ENCODE data around the gene DTL. TPM values are rescaled to one million over a fixed set of nuclear protein-coding genes. Genes with fewer than 3 reads are reported as not detected.
A peak's percentile ranks its signal among the peaks of the same experiment; 100 is the strongest.
"Not testable (repeated sequence)": the region's sequence is repeated elsewhere in the genome, so short reads cannot be mapped to it uniquely, and the experiment has no call there.

DTL gene
- total and polyA plus RNA-seq, 7 donors, result 0.36 to 4.4 (median 0.60) TPM; not detected in 2

- H3K36me3 ChIP-seq, result peaks cover 0 to 23% (median 0%) of the 10 kb centered on the region in 4 donors
- TF ChIP-seq EP300 (IDR thresholded peaks at IDR 0.05), result no peak
- no peak overlapping the region for H3K27ac ChIP-seq
- intact Hi-C loops (cut with DNase I), result no loop called here
- H3K4me3 ChIP-seq, result no peak overlapping the region
- H3K9me3 ChIP-seq, result no peaks in the 10 kb centered on the region
- no peaks in the 10 kb centered on the region for H3K4me1 ChIP-seq
- WGBS, 2 donors, result 87 to 100% methylated on average over 1 of the region's 1 CpG
- H3K27me3 ChIP-seq, result no peaks in the 10 kb centered on the region
- DNase-seq, result no peak
Observed at GRCh38 chr1:212009561-212009960, 26.0 kb upstream of the DTL start.

- Histone ChIP-seq H3K4me1 (no peaks in the 10 kb centered on the region), H3K36me3 (peaks cover 0 to 26% (median 0%) of the 10 kb centered on the region in 4 donors), H3K27me3 (no peaks in the 10 kb centered on the region), H3K4me3 (no peak overlapping the region), H3K9me3 (no peaks in the 10 kb centered on the region), H3K27ac (no peak overlapping the region)
- WGBS, 2 donors, result 73 to 84% methylated on average over 3 of the region's 3 CpGs
- no peak for DNase-seq
- intact Hi-C loops (cut with DNase I), result no loop called here
- TF ChIP-seq EP300 (IDR thresholded peaks at IDR 0.05), result no peak
Observed at GRCh38 chr1:212010004-212010403, 25.5 kb upstream of the DTL start.

GRCh38 chr1:212012034-212012740 lies 23.4 kb upstream of the DTL start:
- Histone ChIP-seq H3K9me3 (no peaks in the 10 kb centered on the region), H3K27ac (no peak overlapping the region), H3K27me3 (no peaks in the 10 kb centered on the region), H3K36me3 (peaks cover 0 to 23% (median 0%) of the 10 kb centered on the region in 4 donors), H3K4me1 (no peaks in the 10 kb centered on the region), H3K4me3 (no peak overlapping the region)
- 54 to 65% methylated on average over 7 of the region's 7 CpGs for WGBS, 2 donors
- TF ChIP-seq POLR2AphosphoS5 (IDR thresholded peaks at IDR 0.05) (no peak), EP300 (IDR thresholded peaks at IDR 0.05) (no peak), POLR2A (IDR thresholded peaks at IDR 0.05) (no peak), CTCF (IDR thresholded peaks at IDR 0.05) (peak; percentile 59 to 93 (median 82))
- peak; percentile 71 for DNase-seq
- intact Hi-C loops (cut with DNase I), result no loop called here

- WGBS, 2 donors, result 89 to 93% methylated on average over 2 of the region's 2 CpGs
- Histone ChIP-seq H3K36me3 (peaks cover 0 to 16% (median 0%) of the 10 kb centered on the region in 4 donors), H3K27ac (no peak overlapping the region), H3K27me3 (no peaks in the 10 kb centered on the region), H3K4me1 (no peaks in the 10 kb centered on the region), H3K9me3 (no peaks in the 10 kb centered on the region), H3K4me3 (no peak overlapping the region)
- no peak for DNase-seq
- intact Hi-C loops (cut with DNase I), result no loop called here
- TF ChIP-seq POLR2AphosphoS5 (IDR thresholded peaks at IDR 0.05) (no peak), EP300 (IDR thresholded peaks at IDR 0.05) (no peak), POLR2A (IDR thresholded peaks at IDR 0.05) (no peak), CTCF (IDR thresholded peaks at IDR 0.05) (no peak)
Observed at GRCh38 chr1:212013672-212014071, 21.9 kb upstream of the DTL start.

- no peak for DNase-seq
- Histone ChIP-seq H3K36me3 (peaks cover 0 to 10% (median 0%) of the 10 kb centered on the region in 4 donors), H3K4me1 (no peaks in the 10 kb centered on the region), H3K27ac (no peak overlapping the region), H3K4me3 (no peak overlapping the region), H3K27me3 (no peaks in the 10 kb centered on the region), H3K9me3 (no peaks in the 10 kb centered on the region)
- no peak for TF ChIP-seq POLR2A (IDR thresholded peaks at IDR 0.05)
- WGBS, 2 donors, result 93 to 94% methylated on average over 2 of the region's 2 CpGs
- intact Hi-C loops (cut with DNase I), result no loop called here
Observed at GRCh38 chr1:212020975-212021374, 14.6 kb upstream of the DTL start.

- Histone ChIP-seq H3K4me1 (no peaks in the 10 kb centered on the region), H3K4me3 (no peak overlapping the region), H3K9me3 (no peaks in the 10 kb centered on the region), H3K27ac (no peak overlapping the region), H3K36me3 (peaks cover 0 to 4% (median 0%) of the 10 kb centered on the region in 4 donors), H3K27me3 (no peaks in the 10 kb centered on the region)
- DNase-seq, result no peak
- no peak for TF ChIP-seq CTCF (IDR thresholded peaks at IDR 0.05)
- no peak for TF ChIP-seq EP300 (IDR thresholded peaks at IDR 0.05)
- TF ChIP-seq POLR2A (IDR thresholded peaks at IDR 0.05), result no peak
- no peak for TF ChIP-seq POLR2AphosphoS5 (IDR thresholded peaks at IDR 0.05)
- intact Hi-C loops (cut with DNase I), result no loop called here
- 95 to 98% methylated on average over 2 of the region's 2 CpGs for WGBS, 2 donors
Observed at GRCh38 chr1:212021563-212021962, 14.0 kb upstream of the DTL start.

GRCh38 chr1:212022908-212023307 lies 12.6 kb upstream of the DTL start:
- H3K27ac ChIP-seq; H3K36me3 ChIP-seq; H3K9me3 ChIP-seq; H3K4me1 ChIP-seq; DNase-seq; H3K4me3 ChIP-seq; intact Hi-C loops (cut with DNase I); H3K27me3 ChIP-seq: not testable (repeated sequence)

All from sigmoid colon (tissue), 7 donors.